NCI-H2196 treated with DMSO at 0.1 percent for 48 hours (cell line): ENCODE data around the gene GTPBP3.
A peak's percentile ranks its signal among the peaks of the same experiment; 100 is the strongest.

Experiments used
- DNase-seq: peaks from one replicate; lab custom pipeline; 2025; ENCODE audit not compliant: unreplicated experiment; lab: John Stamatoyannopoulos, UW

GTPBP3 gene

DNA sequence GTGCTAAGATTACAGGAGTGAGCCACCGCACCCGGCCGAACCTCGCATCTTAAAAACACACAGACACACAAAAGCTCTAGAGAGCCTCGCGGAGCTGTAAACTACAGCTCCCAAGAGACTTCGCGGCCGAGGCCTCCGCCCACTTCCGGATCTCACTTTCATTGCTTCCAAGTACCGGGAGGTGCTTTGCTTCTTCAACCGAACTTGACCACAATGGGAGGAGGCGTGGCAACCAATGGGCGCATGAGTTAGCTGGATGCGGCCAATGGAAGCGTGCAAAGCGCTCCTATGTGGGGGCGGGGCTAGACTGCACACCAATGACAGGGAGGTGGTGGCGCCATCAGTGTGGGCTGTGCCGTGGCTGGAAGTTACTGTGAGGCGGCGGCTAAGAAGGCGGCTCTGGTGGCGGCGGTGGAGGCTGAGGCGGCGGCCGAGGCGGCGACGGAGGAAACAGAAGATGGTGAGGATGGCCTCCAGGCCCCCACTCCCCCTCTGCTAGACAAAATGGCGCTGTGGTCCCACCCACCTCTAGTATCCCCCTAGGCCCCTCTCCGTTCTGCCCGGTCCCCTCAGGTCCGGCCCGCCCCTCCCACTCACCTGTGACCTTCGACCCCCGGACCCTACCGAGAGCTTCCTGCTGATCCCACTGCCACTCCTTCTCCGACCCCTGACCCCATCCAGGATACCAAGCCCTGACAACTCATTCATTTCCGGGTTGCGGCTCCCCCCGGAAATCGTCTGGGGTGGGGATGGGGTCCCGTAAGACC, 28.0 kb upstream of the GTPBP3 start, which contains the start of gene DDA1:
TSS of gene DDA1 (plus strand) at position 366 of the 767 bp plus-strand sequence. CDS start at position 458, 92 bp downstream.
- peak; percentile 99 for DNase-seq

DNA sequence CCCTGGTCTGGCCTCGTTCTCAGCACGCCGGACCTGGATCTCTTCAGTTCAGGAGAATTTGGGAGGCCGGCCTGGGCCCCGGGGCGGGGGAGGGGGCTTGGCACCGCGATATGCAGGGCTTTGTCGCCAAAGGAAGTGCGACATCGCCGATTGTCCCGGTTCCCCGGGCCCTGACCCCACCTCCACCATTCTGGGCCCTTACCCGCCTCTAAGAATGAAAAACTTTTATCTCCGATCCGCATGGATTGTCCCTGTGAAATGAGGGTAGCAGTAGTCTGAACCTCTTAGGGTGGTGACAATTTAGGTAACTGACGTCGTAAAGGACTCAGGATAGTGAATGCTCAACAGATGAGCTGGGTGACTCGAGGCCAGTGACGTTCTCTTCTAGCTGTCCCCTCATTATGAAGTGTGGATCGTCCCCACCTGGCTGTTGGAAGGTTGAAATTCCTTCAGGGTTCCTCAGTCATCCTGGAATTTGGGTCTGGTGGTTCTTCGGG, 27.3 kb upstream of the GTPBP3 start:
- no peak for DNase-seq

- no peak for DNase-seq
These were observed 25.7 kb upstream of the GTPBP3 start for GRCh38 chr19:17311455-17312188.

DNA sequence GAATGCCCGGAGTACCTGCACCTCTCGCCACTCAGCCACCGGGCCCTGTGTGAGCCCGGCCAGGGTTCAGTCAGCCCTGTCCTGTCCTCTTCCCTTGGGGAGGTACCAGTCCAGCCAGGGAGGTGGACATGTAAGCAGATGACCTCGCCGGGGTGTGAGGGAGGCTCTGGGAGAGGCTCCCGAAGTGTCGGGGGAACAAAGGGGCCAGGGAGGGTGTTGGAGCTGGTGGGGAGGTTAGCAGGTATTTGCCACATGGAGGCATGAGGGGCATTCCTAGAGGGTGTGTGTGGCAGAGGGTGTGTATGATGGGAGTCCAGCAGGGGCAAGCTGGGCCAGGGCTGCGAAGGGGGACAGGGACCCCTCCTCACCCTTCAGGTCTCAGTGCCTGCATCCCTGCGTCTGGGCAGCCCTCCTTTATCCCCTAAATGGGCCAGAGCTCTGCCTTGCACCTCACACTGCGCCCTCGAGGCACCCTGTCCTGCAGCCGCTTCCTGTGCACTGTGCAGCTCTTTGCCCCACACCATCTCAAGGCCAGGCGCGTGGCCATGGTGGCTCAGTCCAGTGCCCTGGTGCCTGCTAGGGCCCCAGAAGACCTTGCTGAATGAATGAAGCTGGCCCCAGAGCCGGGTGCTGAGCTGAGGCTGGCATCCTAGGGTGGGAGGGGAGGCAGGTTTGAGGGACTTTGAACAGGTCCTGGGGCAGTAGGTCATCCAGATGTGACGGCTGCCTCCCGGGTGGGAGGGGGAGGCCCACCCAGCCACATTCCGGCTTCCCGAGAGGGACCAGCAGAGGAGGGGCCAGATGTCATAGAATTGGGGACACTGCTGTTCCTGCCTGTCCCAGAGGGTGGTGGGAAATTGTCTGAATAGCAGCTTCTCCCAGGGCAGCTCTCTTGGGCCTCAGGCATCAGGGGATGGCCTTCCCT, 24.9 kb upstream of the GTPBP3 start:
- no peak for DNase-seq

DNA sequence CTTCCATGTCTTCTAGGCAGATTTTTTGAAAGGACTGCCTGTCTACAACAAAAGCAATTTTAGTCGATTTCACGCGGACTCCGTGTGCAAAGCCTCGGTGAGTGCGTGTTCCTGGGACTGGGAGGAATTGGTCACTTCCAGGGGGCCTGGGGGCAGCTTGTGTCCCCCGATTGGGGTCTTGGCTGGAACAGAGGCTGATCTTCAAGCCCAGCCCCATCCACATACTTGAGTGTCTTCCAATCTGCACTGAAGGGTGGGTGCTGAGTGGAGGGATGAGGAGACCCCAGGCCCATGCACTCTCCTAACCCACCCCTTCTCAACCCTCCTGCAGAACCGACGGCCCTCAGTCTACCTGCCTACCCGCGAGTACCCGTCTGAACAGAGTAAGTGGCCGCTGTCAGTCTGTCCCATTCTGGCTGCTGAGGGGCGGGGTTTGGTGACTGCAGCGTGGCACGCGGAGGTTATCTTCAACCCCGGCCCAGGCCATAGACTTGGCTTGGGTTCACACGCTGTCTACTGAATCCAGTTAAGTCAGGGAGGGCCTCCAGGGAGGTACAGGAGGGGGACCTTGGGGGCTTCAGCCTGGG, 23.3 kb upstream of the GTPBP3 start:
- DNase-seq: no peak

DNA sequence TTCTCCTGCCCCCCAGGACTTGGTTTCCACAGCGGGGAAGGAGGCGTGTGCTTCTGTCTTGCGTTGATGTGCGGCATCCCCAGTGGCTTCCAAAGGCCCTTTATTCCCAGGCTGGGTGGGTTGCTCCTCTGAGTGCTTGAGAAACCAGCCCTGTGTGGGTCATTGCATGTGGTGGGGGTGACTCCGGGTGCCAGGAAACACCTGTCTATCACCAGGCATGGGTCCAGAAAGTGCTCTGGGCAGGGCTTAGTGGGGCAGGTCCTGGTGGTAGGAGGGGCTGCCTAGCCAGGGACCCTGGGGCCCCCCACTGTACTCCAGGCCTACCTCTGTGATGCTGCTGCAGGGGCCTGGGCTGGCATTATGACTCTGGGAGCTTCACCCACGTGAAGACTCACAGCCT, 18.4 kb upstream of the GTPBP3 start:
- no peak for DNase-seq

DNA sequence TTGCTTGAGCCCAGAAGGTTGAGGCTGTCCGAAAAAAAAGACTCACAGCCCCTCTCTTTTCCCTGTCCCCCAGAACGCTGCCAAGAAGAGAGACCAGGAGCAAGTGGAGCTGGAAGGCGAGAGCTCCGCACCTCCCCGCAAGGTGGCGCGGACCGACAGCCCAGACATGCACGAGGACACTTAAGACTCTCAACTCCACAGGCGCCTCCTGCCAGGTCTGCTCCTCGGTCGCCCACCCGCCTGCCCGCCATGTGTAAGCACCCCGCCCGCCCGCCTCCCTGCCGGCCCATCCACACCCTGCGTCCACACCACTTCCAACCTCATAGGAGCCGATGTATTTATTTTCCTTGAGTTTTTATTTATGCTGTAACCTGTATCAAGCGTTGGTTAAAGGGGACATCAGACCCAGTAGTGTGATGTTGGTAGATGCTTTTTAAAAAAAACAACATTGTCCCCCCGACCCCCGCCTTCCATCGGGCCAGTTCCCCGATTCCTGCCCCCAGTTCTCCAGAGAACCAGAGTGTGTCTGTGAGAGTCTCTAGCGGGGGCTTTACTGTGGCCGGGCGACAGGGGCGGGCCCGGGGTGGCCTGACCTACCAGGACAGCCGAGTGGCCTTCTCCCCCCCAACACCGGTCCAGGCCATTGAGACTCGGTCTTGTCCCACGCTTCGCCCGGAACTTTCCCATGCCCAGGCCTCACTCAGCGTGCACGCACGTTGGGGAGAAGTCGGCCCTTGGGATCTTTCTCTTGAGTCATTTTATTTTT, 17.7 kb upstream of the GTPBP3 start:
- DNase-seq: no peak

GRCh38 chr19:17320435-17320834, 16.9 kb upstream of the GTPBP3 start:
- no peak for DNase-seq

DNA sequence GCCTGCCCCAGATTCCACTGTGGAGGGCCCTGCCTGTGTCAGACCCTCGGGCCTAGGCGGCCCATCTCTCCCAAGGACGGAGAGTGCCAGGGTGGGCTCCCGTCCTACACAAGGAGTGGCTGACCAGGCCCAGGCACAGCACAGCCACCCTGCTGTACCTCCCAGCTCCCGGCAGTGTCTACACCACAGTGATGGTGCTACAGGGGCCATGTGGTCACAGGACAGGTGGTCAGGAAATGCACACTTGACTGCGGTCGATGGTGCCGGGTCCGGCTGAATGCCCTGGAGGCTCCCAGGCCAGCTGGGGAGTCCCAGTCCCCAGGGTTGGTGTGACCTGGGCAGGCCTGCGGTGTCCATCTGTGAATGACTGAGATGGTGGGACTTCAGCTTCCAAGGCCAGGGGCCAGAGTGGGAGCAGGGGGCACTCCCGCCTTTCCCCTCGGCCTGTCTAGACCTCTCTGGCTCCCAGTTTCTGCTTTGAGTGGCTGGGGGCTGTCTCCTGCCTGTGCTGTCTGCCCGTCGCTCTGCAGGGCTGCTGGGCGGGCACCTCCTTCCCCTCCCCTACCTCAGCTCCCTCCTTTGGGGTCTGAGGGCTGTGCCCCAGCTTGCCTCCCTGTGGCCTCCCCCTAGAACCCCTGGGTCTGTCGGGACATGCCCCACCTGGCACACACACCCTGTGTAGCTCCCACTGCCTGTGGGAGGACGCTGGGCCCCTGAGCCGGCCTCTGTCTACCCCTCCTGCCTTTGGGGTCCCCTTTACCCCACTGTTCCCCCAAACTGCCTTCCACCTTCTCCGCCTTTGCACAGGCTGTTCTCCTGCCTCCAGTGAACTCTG, 15.5 kb upstream of the GTPBP3 start:
- DNase-seq: no peak

- no peak for DNase-seq
These were observed 14.5 kb upstream of the GTPBP3 start for GRCh38 chr19:17322854-17323253.

DNA sequence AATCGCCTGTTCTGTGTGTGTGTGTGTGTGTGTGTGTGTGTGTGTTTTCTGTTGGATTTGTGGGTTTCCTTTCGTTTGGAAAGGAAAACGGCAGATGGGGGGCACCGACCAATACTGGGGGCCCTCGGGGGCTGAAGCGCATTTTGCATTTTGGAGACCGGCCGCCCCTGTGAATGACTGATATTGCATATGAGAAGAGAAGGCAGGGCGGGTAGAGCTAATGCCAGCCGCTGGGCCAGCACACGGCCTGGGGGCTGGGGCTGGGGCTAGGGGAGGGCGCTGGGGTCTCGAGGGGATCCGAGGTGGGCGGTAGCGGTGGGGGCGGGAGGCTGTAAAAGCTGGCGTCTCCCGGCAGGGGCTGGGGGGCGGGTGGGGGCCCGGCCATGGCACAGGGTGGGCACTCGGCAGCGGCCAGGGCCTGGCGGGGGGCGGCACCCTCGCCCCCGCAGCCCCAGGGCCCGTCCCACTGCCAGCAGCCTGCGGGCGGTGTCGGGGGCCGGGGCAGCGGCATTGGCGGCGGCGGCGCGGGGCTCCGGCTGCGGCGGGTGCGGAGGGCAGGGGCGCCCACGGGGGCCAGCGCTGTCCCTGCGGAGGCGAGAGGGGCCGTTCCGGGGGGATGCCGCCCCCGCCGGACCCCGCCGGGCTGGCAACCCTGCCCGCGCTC, 13.9 kb upstream of the GTPBP3 start:
- DNase-seq: no peak

GRCh38 chr19:17323964-17324332, 13.4 kb upstream of the GTPBP3 start:
- DNase-seq: no peak

DNA sequence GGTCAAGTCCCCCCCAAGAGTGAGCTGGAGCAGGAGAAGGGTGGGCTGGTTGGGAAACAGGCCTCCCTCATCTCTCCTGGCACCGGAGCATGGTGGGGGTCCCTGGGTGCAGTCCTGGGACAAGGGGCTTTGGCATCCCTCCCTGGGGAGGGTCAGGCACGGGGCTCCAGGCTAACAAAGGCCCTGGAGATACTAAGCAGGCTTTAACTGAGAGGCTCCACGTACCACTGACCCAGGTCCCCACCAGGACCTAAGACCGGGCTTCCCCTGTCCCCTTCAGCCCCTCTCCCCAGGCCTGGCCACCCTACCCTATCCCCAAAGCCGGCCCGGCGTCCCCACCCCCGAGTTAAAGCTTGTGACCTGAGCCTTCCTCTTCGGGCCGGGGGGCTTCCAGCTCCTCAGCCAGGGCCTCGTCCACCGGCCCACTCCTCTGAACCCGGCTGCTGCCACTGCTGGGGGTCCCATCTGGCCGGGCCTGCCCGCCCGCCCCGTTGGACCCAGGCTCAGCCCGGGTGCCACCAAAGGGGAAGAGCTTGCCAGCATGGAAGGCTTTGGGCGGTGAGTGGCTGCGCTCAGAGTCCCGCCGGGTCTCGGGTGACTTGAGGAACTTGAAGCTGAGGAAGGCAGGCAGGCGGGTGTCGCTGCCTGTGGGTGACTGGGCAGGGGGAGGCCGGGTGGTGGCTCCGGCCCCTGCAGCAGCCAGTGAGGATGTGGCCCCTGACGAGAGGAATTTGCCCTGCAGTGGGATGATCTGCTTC, 12.8 kb upstream of the GTPBP3 start:
- DNase-seq: no peak

- DNase-seq: no peak
These were observed 12.2 kb upstream of the GTPBP3 start for GRCh38 chr19:17325133-17325532.

DNA sequence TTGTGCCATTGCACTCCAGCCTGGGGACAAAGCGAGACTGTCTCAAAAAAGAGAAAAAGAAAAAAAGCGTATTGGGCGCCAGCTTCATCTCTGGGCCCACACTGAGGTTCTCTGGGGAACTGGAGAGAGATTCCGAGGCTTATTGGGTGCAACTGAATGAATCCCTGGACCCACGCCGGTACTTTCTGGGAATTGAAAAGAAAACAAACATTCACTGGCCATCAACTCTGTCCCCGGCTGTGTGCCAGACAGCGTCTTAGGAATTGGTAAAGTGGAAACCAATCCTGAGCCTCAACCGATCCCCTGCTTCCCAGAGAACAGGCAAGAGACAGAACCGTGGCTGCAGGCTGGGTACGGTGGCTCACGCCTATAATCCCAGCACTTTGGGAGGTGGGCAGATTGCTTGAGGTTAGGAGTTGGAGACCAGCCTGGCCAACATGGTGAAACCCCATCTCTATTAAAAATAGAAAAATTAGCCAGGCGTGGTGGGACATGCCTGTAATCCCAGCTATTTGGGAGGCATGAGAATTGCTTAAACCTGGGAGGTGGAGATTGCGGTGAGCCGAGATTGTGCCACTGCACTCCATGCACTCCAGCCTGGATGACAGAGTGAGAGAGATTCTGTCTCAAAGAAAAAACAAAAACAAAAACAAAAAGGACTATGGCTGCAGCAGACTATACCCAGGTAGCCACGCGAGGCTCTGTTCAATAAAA, 11.3 kb upstream of the GTPBP3 start:
- DNase-seq: no peak

DNA sequence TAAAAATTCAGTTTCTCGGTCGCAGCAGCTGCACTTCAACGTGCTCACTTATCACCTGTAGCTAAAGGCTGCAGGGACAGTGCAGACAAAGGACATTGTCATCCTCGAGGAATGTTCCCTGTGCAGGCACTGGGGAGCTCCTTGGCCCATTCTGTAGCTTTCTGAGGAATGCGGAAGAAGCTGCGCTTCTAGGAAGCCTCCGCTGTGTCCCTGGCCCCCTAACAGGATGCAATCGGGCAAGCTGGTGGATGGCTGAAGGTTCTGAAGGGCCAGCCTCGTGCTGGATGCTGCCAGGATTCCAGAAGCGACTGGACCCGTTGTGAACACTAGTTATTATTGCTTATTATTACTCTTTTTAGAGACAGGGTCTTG, 10.8 kb upstream of the GTPBP3 start:
- no peak for DNase-seq

- DNase-seq: no peak
These were observed 10.2 kb upstream of the GTPBP3 start for GRCh38 chr19:17327068-17327653.
